IMR-90 (cell line): ENCODE data around the gene PEAK1. TPM values are rescaled to one million over a fixed set of nuclear protein-coding genes. Genes with fewer than 3 reads are reported as not detected.

ENCODE experiments used
- ATAC-seq: fragments of 200-7000 bp; cut with Tn5 transposase; 2 replicates; pipeline ENCODE4 v1.9.1; 2020; ENCODE audit warnings: low read depth, mild to moderate bottlenecking, moderate library complexity
- BruUV-seq: library from RNA; stranded (reverse); fragments of 400-500 nt; replicated peaks from 2 replicates; lab custom pipeline; 2021; lab: Mats Ljungman, UMichigan
- CTCF ChIA-PET: fragments of 300-600 bp; formaldehyde crosslinking; extraction: SDS; loops from one replicate; lab custom pipeline; 2021; ENCODE audit warnings: antibody characterized with exemption; lab: Yijun Ruan, JAX
- POLR2A ChIA-PET: fragments of 300-600 bp; sonication (Branson Sonifier 250); formaldehyde crosslinking; loops from one replicate; lab custom pipeline; 2022; ENCODE audit warnings: antibody characterized with exemption; ENCODE audit not compliant: unreplicated experiment; lab: Charles Lee
- DNase-seq: peaks from one replicate; pipeline ENCODE4 v3.0.0; 2013
- H2AFZ ChIP-seq: replicated peaks from 2 replicates; pipeline ENCODE3; 2013; ENCODE audit warnings: low read length, mild to moderate bottlenecking; ENCODE audit not compliant: poor library complexity
- H2AK5ac ChIP-seq: 2 replicates; pipeline ENCODE4 v1.6.1; 2013; ENCODE audit warnings: low read depth, low read length, inconsistent platforms
- H2AK9ac ChIP-seq: replicated peaks from 2 replicates; pipeline ENCODE3; 2013; ENCODE audit warnings: mild to moderate bottlenecking, low read depth, low read length, moderate library complexity; ENCODE audit not compliant: poor library complexity
- H2BK120ac ChIP-seq: 2 replicates; pipeline ENCODE4 v1.6.1; 2013; ENCODE audit warnings: low read depth, low read length, inconsistent platforms
- H2BK15ac ChIP-seq: 3 replicates; pipeline ENCODE4 v1.6.1; 2013; ENCODE audit warnings: low read depth, low read length, inconsistent platforms
- H2BK20ac ChIP-seq: 2 replicates; pipeline ENCODE4 v1.6.1; 2013; ENCODE audit warnings: low read depth, mild to moderate bottlenecking, inconsistent platforms, low read length, moderate library complexity
- H2BK5ac ChIP-seq: 2 replicates; pipeline ENCODE4 v1.6.1; 2013; ENCODE audit warnings: mild to moderate bottlenecking, low read depth, low read length, inconsistent platforms; ENCODE audit not compliant: poor library complexity, severe bottlenecking
- H3K14ac ChIP-seq: replicated peaks from 2 replicates; pipeline ENCODE4 v1.6.1; 2013; ENCODE audit warnings: low read depth, low read length, inconsistent platforms
- H3K18ac ChIP-seq: 2 replicates; pipeline ENCODE4 v1.6.1; 2013; ENCODE audit warnings: low read depth, low read length, control low read depth
- H3K23ac ChIP-seq: 2 replicates; pipeline ENCODE4 v1.6.1; 2013; ENCODE audit warnings: low read depth, low read length, inconsistent platforms
- H3K27ac ChIP-seq: 2 replicates; pipeline ENCODE4 v1.5.1; 2013; ENCODE audit warnings: mild to moderate bottlenecking, control low read depth, low read length; ENCODE audit not compliant: insufficient read depth
- H3K27me3 ChIP-seq: 2 replicates; pipeline ENCODE4 v1.6.1; 2013; ENCODE audit warnings: low read length; ENCODE audit not compliant: control insufficient read depth, insufficient read depth
- H3K36me3 ChIP-seq: 2 replicates; pipeline ENCODE4 v1.6.1; 2013; ENCODE audit warnings: low read length, mixed read lengths; ENCODE audit not compliant: control insufficient read depth, insufficient read depth
- H3K4ac ChIP-seq: 2 replicates; pipeline ENCODE4 v1.6.1; 2013; ENCODE audit warnings: low read depth, low read length, inconsistent platforms
- H3K4me1 ChIP-seq: 2 replicates; pipeline ENCODE4 v1.6.1; 2013; ENCODE audit warnings: low read length, mixed read lengths; ENCODE audit not compliant: control insufficient read depth, insufficient read depth
- H3K4me2 ChIP-seq: 2 replicates; pipeline ENCODE4 v1.6.1; 2013; ENCODE audit warnings: low read depth, mild to moderate bottlenecking, control low read depth, low read length, moderate library complexity
- H3K4me3 ChIP-seq: 2 replicates; pipeline ENCODE4 v1.5.1; 2013; ENCODE audit warnings: low read depth, mild to moderate bottlenecking, control low read depth, low read length, moderate library complexity; ENCODE audit not compliant: insufficient read depth
- H3K56ac ChIP-seq: 2 replicates; pipeline ENCODE4 v1.6.1; 2013; ENCODE audit warnings: low read length, inconsistent platforms; ENCODE audit not compliant: insufficient read depth; ENCODE audit errors: extremely low read depth
- H3K79me1 ChIP-seq, 2 experiments: 2 replicates each; pipeline ENCODE4 v1.6.1; 2013; ENCODE audit warnings: low read length in 2 of 2, inconsistent platforms in 1 of 2, low read depth in 1 of 2
- H3K9ac ChIP-seq: 2 replicates; pipeline ENCODE4 v1.6.1; 2013; ENCODE audit warnings: low read depth, low read length, control low read depth
- H3K9me1 ChIP-seq: 2 replicates; pipeline ENCODE4 v1.6.1; 2013; ENCODE audit warnings: low read length, inconsistent platforms; ENCODE audit not compliant: insufficient read depth
- H3K9me3 ChIP-seq: 2 replicates; pipeline ENCODE4 v1.6.1; 2013; ENCODE audit warnings: low read length; ENCODE audit not compliant: control insufficient read depth, insufficient read depth
- H4K20me1 ChIP-seq: 2 replicates; pipeline ENCODE4 v1.6.1; 2013; ENCODE audit warnings: low read length, inconsistent platforms; ENCODE audit not compliant: insufficient read depth
- H4K5ac ChIP-seq: 2 replicates; pipeline ENCODE4 v1.6.1; 2013; ENCODE audit warnings: mild to moderate bottlenecking, low read depth, low read length, control low read depth
- H4K8ac ChIP-seq, 2 experiments: 2 replicates each; pipeline ENCODE4 v1.6.1; 2013; ENCODE audit warnings: low read depth in 2 of 2, low read length in 2 of 2, control low read depth in 1 of 2, inconsistent platforms in 1 of 2
- H4K91ac ChIP-seq: 2 replicates; pipeline ENCODE4 v1.6.1; 2013; ENCODE audit warnings: low read depth, low read length, inconsistent platforms; ENCODE audit not compliant: insufficient read depth
- BHLHE40 ChIP-seq: fragments of 150-350 bp; IDR thresholded peaks from 2 replicates; pipeline ENCODE4 v1.6.1; 2016; ENCODE audit warnings: mild to moderate bottlenecking, low read depth, low read length
- CEBPB ChIP-seq: IDR thresholded peaks from 2 replicates; pipeline ENCODE4 v1.6.1; 2012; ENCODE audit warnings: low read depth, low read length, improper control_type of control experiment
- CHD1 ChIP-seq: IDR thresholded peaks from 2 replicates; pipeline ENCODE4 v1.6.1; 2012; ENCODE audit warnings: low read depth, low read length, improper control_type of control experiment
- FOS ChIP-seq: fragments of 150-350 bp; IDR thresholded peaks from 2 replicates; pipeline ENCODE4 v1.6.1; 2016; ENCODE audit warnings: low read depth, low read length
- MAFK ChIP-seq: IDR thresholded peaks from 2 replicates; pipeline ENCODE4 v1.6.1; 2012; ENCODE audit warnings: low read depth, low read length, improper control_type of control experiment
- MAZ ChIP-seq: IDR thresholded peaks from 2 replicates; pipeline ENCODE4 v1.6.1; 2012; ENCODE audit warnings: low read depth, mild to moderate bottlenecking, low read length, improper control_type of control experiment, moderate library complexity, borderline replicate concordance
- MXI1 ChIP-seq: IDR thresholded peaks from 2 replicates; pipeline ENCODE4 v1.6.1; 2012; ENCODE audit warnings: low read depth, mild to moderate bottlenecking, low read length, moderate library complexity, borderline replicate concordance
- NFE2L2 ChIP-seq: fragments of 150-350 bp; IDR thresholded peaks from 2 replicates; pipeline ENCODE4 v1.6.1; 2016; ENCODE audit warnings: low read depth, mild to moderate bottlenecking, low read length
- POLR2A ChIP-seq: IDR thresholded peaks from 2 replicates; pipeline ENCODE4 v1.6.1; 2012; ENCODE audit warnings: mild to moderate bottlenecking, low read depth, low read length
- RAD21 ChIP-seq: IDR thresholded peaks from 2 replicates; pipeline ENCODE4 v1.6.1; 2012; ENCODE audit warnings: low read length, improper control_type of control experiment
- RCOR1 ChIP-seq: IDR thresholded peaks from 2 replicates; pipeline ENCODE4 v1.6.1; 2012; ENCODE audit warnings: mild to moderate bottlenecking, low read length, improper control_type of control experiment; ENCODE audit not compliant: insufficient replicate concordance
- RFX5 ChIP-seq: IDR thresholded peaks from 2 replicates; pipeline ENCODE4 v1.8.0; 2012; ENCODE audit warnings: low read depth, mild to moderate bottlenecking, low read length, moderate library complexity
- SMC3 ChIP-seq: fragments of 150-350 bp; IDR thresholded peaks from 2 replicates; pipeline ENCODE4 v1.6.1; 2016; ENCODE audit warnings: low read depth, mild to moderate bottlenecking, antibody characterized with exemption, low read length, moderate library complexity
- USF2 ChIP-seq: fragments of 150-350 bp; IDR thresholded peaks from 2 replicates; pipeline ENCODE4 v1.6.1; 2017; ENCODE audit warnings: mild to moderate bottlenecking, antibody characterized with exemption, low read length, low read depth
- WGBS, 2 experiments: methylation state at CpG; one replicate each; pipeline versions ENCODE4 v1.1.5 to v1.1.7; 2013; ENCODE audit warnings: missing lambda C conversion rate in 2 of 2; ENCODE audit not compliant: insufficient read length in 1 of 2; ENCODE audit errors: extremely low coverage in 2 of 2; 5-methylcytosine and 5-hydroxymethylcytosine counted together
- dilution Hi-C: fragments of 300-500 bp; cut with HindIII; formaldehyde crosslinking; loops from one replicate; pipeline ENCODE4 v1.14.3; 2018; ENCODE audit warnings: low sequenced_read_pairs; ENCODE audit not compliant: unreplicated experiment
- in situ Hi-C: fragments of 300-500 bp; cut with MboI; formaldehyde crosslinking; loops from 3 replicates; pipeline ENCODE4 v1.14.3; 2019; ENCODE audit warnings: low sequenced_read_pairs, inconsistent platforms, mixed read lengths
- intact Hi-C: fragments of 100-400 bp; cut with micrococcal nuclease; formaldehyde crosslinking; loops from 2 replicates; pipeline ENCODE4 v1.10.0; 2022
- polyA plus RNA-seq, 3 experiments: library from polyadenylated mRNA; depleted of rRNA; stranded (reverse); fragments of >200 nt; gene quantifications; 2 replicates each; pipeline ENCODE4 v1.2.3, GENCODE V29; 2012; ENCODE audit warnings: low replicate concordance in 1 of 3
- total RNA-seq: library from RNA; depleted of rRNA; stranded (reverse); fragments of >200 nt; gene quantifications from 2 replicates; pipeline ENCODE4 v1.2.3, GENCODE V29; 2012
- TF ChIP-seq, protein P1 (sequence below): conservative IDR thresholded peaks from 2 replicates; pipeline ENCODE4 v1.5.1; 2012; ENCODE audit warnings: mild to moderate bottlenecking, low read depth, low read length, improper control_type of control experiment

Gene PEAK1
- total and polyA plus RNA-seq, 2 of the 4 experiments (the other 2 are of a cell fraction) = 21.5 to 43.9 TPM

DNA sequence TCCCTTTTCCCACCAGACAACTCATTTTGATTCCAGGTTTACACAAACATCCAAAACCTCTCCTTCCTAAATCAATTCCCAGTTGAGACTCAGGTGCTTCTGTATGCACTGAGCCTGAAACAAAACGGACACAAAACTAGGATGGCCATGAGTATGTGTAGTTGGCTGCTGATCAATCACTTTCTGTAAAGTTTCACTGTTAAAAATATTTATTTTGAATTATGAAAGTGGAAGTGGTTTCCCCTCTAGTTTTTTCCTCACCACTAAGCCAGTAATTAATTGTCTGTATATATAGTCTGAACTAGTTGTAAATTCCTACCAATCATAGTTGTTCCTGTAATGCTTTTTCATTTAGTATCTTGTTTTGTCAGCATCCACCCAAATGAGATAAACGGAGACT lies 297.3 kb downstream of the PEAK1 start:
- no peak for ATAC-seq
- Histone ChIP-seq H2AFZ (no peak overlapping the region), H3K4me1 (peaks cover 8% of the 10 kb centered on the region), H3K56ac (no peak overlapping the region), H3K4ac (no peak overlapping the region), H2BK5ac (no peak overlapping the region), H2AK5ac (no peak overlapping the region), H2BK20ac (no peak overlapping the region), H3K36me3 (peaks cover 2% of the 10 kb centered on the region), H3K9me1 (peaks cover 8% of the 10 kb centered on the region; the same call in 1 of the 2 replicates), H3K79me1 (peaks cover 43 to 67% of the 10 kb centered on the region in 2 experiments), H4K20me1 (peaks cover 9% of the 10 kb centered on the region; the same call in 1 of the 2 replicates), H3K4me3 (no peak overlapping the region), H2BK120ac (no peak overlapping the region), H2AK9ac (no peak overlapping the region), H2BK15ac (no peak overlapping the region), H3K27ac (no peak overlapping the region), H4K91ac (no peak overlapping the region), H3K18ac (no peak overlapping the region), H4K8ac (no peak overlapping the region), H3K27me3 (no peaks in the 10 kb centered on the region), H3K4me2 (no peak overlapping the region), H4K5ac (no peak overlapping the region), H3K9ac (no peak overlapping the region), H3K9me3 (no peaks in the 10 kb centered on the region), H3K14ac (no peak overlapping the region), H3K23ac (no peak overlapping the region)
- no peak for DNase-seq
- dilution Hi-C loops = no loop called here
- ChIA-PET CTCF (no interaction called here), POLR2A (no interaction called here)
- TF ChIP-seq FOS (no peak), RFX5 (no peak), USF2 (no peak), CHD1 (no peak), RCOR1 (no peak), NFE2L2 (no peak), MAFK (no peak), MAZ (no peak), SMC3 (no peak), CEBPB (no peak), POLR2A (no peak), MXI1 (no peak), BHLHE40 (no peak), RAD21 (no peak)
- TF ChIP-seq, protein P1, sequence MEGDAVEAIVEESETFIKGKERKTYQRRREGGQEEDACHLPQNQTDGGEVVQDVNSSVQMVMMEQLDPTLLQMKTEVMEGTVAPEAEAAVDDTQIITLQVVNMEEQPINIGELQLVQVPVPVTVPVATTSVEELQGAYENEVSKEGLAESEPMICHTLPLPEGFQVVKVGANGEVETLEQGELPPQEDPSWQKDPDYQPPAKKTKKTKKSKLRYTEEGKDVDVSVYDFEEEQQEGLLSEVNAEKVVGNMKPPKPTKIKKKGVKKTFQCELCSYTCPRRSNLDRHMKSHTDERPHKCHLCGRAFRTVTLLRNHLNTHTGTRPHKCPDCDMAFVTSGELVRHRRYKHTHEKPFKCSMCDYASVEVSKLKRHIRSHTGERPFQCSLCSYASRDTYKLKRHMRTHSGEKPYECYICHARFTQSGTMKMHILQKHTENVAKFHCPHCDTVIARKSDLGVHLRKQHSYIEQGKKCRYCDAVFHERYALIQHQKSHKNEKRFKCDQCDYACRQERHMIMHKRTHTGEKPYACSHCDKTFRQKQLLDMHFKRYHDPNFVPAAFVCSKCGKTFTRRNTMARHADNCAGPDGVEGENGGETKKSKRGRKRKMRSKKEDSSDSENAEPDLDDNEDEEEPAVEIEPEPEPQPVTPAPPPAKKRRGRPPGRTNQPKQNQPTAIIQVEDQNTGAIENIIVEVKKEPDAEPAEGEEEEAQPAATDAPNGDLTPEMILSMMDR = no peak
- no TSS peak for BruUV-seq
- intact Hi-C loops = no loop called here
- in situ Hi-C loops = no loop called here
- no CpG with 5 or more reads among the region's 2 CpGs for WGBS, 2 experiments
